ENCODE measurements around the gene TPSD1.
"Not testable (repeated sequence)": the region's sequence is repeated elsewhere in the genome, so short reads cannot be mapped to it uniquely, and the experiment has no call there.

DNA sequence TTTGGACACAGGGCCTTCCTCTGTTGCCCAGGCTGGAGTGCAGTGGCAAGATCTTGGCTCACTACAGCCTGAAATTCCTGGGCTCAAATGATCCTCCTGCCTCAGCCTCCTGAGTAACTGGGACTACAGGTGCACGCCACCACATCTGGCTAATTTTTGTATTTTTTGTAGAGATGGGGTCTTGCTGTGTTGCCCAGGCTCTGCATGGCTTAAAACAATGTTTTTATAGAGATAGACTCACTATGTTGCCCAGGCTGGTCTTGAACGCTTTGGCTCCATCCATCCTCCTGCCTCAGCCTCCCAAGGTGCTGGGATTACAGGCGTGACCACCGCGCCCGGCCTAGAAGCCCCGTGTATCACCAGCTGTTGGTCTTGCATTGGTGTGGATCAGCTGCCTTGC, 13.5 kb downstream of the TPSD1 start:
- TF ChIP-seq EZH2 (IDR thresholded peaks at IDR 0.05; ENCODE audit: insufficient read depth, poor library complexity, severe bottlenecking); EZH2phosphoT487 (IDR thresholded peaks at IDR 0.05; ENCODE audit: insufficient read depth, low read depth): not testable (repeated sequence)
